Cardiac muscle cell (in vitro differentiated cells and primary cell): ENCODE data around the gene SAE1. TPM values are rescaled to one million over a fixed set of nuclear protein-coding genes. Genes with fewer than 3 reads are reported as not detected.

Experiments used
- DNase-seq, 2 donors: peaks; one replicate each; pipeline versions ENCODE4 v3.0.0 to v3.0.0-alpha.2; 2010 to 2017; ENCODE audit warnings: low read depth in 1 of 2, low spot score in 1 of 2
- H3K27ac ChIP-seq: fragments of 200-600 bp; sonication (generic); 2 replicates; pipeline ENCODE4 v1.5.1; 2016
- H3K27me3 ChIP-seq: fragments of 200-600 bp; sonication (generic); 2 replicates; pipeline ENCODE4 v1.6.0; 2016; ENCODE audit warnings: control low read depth
- H3K36me3 ChIP-seq: fragments of 200-600 bp; sonication (generic); 2 replicates; pipeline ENCODE4 v1.5.1; 2016; ENCODE audit warnings: control low read depth
- H3K4me1 ChIP-seq: fragments of 200-600 bp; sonication (generic); 2 replicates; pipeline ENCODE4 v1.8.1; 2017; ENCODE audit warnings: low read depth, mild to moderate bottlenecking, mixed run types
- H3K4me3 ChIP-seq: fragments of 200-600 bp; sonication (generic); 2 replicates; pipeline ENCODE4 v1.5.1; 2016; ENCODE audit warnings: mild to moderate bottlenecking
- H3K9me3 ChIP-seq: fragments of 200-600 bp; sonication (generic); 2 replicates; pipeline ENCODE4 v1.5.1; 2017; ENCODE audit warnings: low read depth, mild to moderate bottlenecking, control low read depth
- CTCF ChIP-seq: IDR thresholded peaks from 2 replicates; pipeline ENCODE4 v1.5.1; 2012; ENCODE audit warnings: low read depth, mild to moderate bottlenecking, low read length
- polyA plus RNA-seq: library from polyadenylated mRNA; unstranded; fragments of >200 nt; fragmentation: Nextera tagmentation; extraction: Ambion mirVana; gene quantifications from 2 replicates; pipeline ENCODE4 v1.2.1, GENCODE V29; 2016
- total RNA-seq: library from RNA; depleted of rRNA; stranded (reverse); fragments of >200 nt; gene quantifications from 2 replicates; pipeline ENCODE4 v1.2.3, GENCODE V29; 2016

Gene SAE1
- total and polyA plus RNA-seq, 2 experiments from 2014 or later: 128 to 171 TPM

GRCh38 chr19:47210689-47211316, 80.2 kb downstream of the SAE1 start:
- Histone ChIP-seq H3K4me1 (no peaks in the 10 kb centered on the region), H3K4me3 (no peak overlapping the region), H3K36me3 (peaks cover 7% of the 10 kb centered on the region), H3K27me3 (no peaks in the 10 kb centered on the region), H3K27ac (no peak overlapping the region), H3K9me3 (no peaks in the 10 kb centered on the region)
- DNase-seq: peak; percentile 80 to 87
- TF ChIP-seq CTCF: peak; percentile 80

GRCh38 chr19:47215581-47215980, 84.9 kb downstream of the SAE1 start:
- Histone ChIP-seq H3K9me3 (no peaks in the 10 kb centered on the region), H3K27ac (no peak overlapping the region), H3K36me3 (no peaks in the 10 kb centered on the region), H3K4me3 (no peak overlapping the region), H3K27me3 (no peaks in the 10 kb centered on the region), H3K4me1 (no peaks in the 10 kb centered on the region)
- TF ChIP-seq CTCF: no peak
- DNase-seq: no peak

GRCh38 chr19:47221080-47221841, 90.6 kb downstream of the SAE1 start:
- H3K9me3 ChIP-seq: no peaks in the 10 kb centered on the region
- no peaks in the 10 kb centered on the region for H3K27me3 ChIP-seq
- no peak overlapping the region for H3K4me3 ChIP-seq
- TF ChIP-seq CTCF: no peak
- H3K4me1 ChIP-seq: peaks cover 5% of the 10 kb centered on the region
- H3K36me3 ChIP-seq: peaks cover 6% of the 10 kb centered on the region
- no peak overlapping the region for H3K27ac ChIP-seq
- DNase-seq: no peak

GRCh38 chr19:47221890-47222289, 91.3 kb downstream of the SAE1 start:
- DNase-seq: no peak
- no peak for TF ChIP-seq CTCF
- Histone ChIP-seq H3K9me3 (no peaks in the 10 kb centered on the region), H3K4me1 (peaks cover 11% of the 10 kb centered on the region), H3K4me3 (no peak overlapping the region), H3K27ac (no peak overlapping the region), H3K27me3 (no peaks in the 10 kb centered on the region), H3K36me3 (peaks cover 6% of the 10 kb centered on the region)

- no peaks in the 10 kb centered on the region for H3K27me3 ChIP-seq
- peak overlapping the region; percentile 95 for H3K27ac ChIP-seq
These were observed 95.3 kb downstream of the SAE1 start for GRCh38 chr19:47225746-47226425.

More at GRCh38 chr19:47225746-47226425, 95.3 kb downstream of the SAE1 start:
- Histone ChIP-seq H3K4me3 (peak overlapping the region; percentile 51), H3K4me1 (peaks cover 20% of the 10 kb centered on the region), H3K36me3 (peaks cover 6% of the 10 kb centered on the region), H3K9me3 (no peaks in the 10 kb centered on the region)
- peak; percentile 93 to 96 for DNase-seq
- TF ChIP-seq CTCF: peak; percentile 6
